HK-2 (cell line): ENCODE measurements around the gene CWC15.
"Not testable (repeated sequence)": the region's sequence is repeated elsewhere in the genome, so short reads cannot be mapped to it uniquely, and the experiment has no call there.

ENCODE experiments used
- DNase-seq: peaks from one replicate; pipeline ENCODE4 v3.0.0-alpha.2; 2018; ENCODE audit not compliant: unreplicated experiment

Gene CWC15

DNA sequence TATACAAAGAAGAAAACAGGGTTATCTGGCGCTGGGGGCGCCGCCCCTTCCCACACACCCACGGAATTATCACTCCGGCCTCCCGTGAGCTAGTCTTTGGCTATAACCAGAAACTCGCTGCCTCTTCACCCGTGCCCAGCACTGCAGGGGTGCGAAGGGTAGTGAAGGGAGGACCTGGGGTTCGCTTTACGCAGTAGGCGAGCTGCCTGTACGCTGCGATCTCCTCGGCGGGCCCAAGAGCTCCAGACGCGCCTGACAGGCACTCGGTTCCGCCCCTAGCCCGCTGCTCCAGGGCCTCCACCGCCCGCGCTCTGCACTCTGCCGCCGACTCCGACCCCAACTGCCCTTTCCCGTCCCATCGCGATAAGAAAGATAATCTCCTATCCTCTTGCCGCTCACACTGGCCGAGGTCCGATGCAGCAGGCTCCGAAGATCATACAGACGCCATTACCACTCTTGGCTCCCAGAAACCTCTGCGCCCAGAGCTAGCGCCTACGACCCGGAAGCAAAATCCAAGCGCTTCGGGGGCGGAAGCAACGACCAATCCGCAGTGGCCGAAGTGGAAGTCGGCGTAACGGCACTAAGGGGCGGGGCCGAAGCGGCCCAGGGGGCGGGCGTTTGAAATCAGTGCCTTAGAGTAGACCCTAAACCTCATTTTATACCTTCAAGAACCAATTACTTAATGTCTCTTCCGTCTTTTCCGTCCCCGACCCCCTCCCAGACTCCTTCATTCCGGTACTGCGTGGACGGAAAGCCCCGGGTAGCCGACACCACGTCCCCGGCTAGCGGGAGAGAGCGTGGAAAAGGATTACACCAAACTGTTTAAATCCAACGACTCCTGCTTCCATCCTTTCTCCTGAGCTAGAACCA, at the start of gene CWC15, which contains the start of gene KDM4D:
Gene CWC15 (minus strand): TSS at position 458 of the 870 bp plus-strand sequence. CDS start 1,371 bp downstream, outside the sequence.
Gene KDM4D (plus strand): TSS at position 611 of the 870 bp plus-strand sequence. CDS start 23,664 bp downstream, outside the sequence.
- DNase-seq, result peak; percentile 83

DNA sequence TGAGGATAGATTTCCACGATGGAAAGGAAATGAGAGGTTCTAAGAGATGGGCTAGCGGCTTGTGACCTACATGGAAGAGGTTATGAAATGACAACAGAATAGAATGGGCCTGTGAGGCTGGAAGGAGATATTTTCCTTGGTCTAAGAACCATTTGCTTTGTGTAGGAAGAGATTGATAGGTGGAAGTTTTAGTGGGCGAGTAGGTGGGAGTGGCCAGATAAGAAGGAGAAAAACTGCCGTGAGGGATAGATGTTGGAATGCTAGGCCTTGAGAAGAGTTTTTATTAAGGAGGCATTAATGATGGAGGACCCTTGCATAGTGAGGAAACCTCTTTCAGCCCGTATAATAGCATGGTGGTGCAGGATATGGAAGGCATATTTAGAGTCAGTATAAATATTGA, 48.1 kb upstream of the CWC15 start:
- DNase-seq, result not testable (repeated sequence)

- no peak for DNase-seq
These were observed 42.8 kb upstream of the CWC15 start for GRCh38 chr11:95016139-95016538.

DNA sequence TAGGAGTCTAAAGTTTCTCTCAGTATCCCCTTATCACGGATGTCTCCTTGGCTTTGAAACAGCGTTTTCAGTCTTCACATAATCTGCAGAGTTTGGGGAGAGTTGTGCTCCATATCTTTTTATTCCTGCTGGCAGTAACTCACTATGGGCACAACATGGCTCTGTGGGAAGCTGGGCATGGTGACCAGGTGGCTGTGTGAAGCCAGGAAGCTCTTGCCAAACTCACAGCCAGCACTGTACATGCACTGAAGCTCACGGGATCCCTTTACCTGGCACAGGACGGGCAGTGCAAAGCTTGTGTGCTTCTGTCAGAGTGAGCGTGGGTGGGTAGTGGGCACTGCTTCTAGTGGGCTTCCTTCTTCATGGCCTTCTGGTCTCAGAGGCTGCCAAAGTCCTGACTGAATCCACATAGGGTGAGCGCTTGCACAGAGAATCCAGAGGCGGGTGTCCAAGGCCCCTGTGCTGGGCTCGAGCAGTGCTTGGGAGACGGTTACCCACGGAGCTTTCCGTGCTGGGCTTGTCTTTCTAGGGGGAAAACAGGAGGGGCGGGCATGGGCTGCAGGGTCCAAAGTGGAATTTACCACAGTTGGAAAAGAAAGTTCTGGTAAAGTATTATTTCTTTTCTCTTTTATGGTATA, 40.9 kb upstream of the CWC15 start:
- DNase-seq, result no peak

GRCh38 chr11:95011376-95011775, 38.0 kb upstream of the CWC15 start:
- no peak for DNase-seq

GRCh38 chr11:95005642-95006041, 32.3 kb upstream of the CWC15 start:
- no peak for DNase-seq

GRCh38 chr11:95003716-95004115, 30.4 kb upstream of the CWC15 start:
- DNase-seq, result no peak

DNA sequence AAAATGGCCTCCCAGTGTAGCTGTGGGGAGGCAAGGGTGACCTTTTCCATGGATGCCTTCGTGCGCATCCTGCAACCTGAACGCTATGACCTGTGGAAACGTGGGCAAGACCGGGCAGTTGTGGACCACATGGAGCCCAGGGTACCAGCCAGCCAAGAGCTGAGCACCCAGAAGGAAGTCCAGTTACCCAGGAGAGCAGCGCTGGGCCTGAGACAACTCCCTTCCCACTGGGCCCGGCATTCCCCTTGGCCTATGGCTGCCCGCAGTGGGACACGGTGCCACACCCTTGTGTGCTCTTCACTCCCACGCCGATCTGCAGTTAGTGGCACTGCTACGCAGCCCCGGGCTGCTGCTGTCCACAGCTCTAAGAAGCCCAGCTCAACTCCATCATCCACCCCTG, 24.9 kb upstream of the CWC15 start:
- no peak for DNase-seq

DNA sequence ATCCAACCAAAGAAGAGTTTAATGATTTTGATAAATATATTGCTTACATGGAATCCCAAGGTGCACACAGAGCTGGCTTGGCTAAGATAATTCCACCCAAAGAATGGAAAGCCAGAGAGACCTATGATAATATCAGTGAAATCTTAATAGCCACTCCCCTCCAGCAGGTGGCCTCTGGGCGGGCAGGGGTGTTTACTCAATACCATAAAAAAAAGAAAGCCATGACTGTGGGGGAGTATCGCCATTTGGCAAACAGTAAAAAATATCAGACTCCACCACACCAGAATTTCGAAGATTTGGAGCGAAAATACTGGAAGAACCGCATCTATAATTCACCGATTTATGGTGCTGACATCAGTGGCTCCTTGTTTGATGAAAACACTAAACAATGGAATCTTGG, 24.1 kb upstream of the CWC15 start:
- DNase-seq, result no peak

DNA sequence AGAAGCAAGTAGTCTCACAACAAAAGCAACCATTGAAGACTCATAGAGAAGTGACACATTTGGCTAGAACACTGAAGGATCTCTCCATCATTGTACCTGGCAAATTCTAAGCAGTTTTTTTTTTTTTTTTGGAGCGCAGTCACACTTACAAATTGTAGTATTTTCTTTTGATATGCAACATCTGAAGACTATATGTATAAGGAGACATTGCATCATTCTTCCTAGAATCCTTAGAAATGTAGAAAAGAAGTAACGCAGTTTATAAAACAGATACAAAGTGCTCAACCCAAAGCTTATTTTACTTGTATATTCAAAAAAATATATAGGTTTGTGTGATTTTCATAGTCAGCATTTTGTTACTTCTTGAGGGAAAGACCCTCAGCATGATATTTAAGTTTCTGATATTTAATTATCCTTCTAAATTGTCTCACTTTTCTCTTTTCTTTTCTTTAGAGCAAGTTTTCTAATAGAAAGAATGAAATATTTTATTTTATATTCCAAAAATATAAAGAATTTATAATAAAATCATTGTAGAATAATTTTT, 20.1 kb upstream of the CWC15 start:
- DNase-seq, result no peak

DNA sequence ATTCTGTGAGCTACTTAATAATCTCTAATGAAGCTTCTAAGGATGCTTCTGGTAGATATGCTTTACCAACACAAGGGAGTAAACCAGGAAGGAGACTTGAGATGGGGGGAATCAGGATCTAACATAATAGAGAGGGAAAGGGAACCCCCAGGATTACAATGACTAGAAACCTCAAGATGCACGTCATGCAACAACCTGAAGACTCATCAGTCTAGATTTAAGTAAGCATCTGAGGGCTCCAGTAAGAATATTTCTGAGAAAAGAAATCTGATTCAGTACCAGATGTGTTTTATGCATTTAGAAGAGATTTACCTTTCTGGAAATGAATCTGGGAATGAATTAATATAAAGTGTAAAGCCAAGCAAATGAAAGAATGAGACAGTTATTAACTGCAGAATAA, 15.4 kb upstream of the CWC15 start:
- DNase-seq, result no peak

- no peak for DNase-seq
These were observed 14.0 kb upstream of the CWC15 start for GRCh38 chr11:94987378-94987777.

DNA sequence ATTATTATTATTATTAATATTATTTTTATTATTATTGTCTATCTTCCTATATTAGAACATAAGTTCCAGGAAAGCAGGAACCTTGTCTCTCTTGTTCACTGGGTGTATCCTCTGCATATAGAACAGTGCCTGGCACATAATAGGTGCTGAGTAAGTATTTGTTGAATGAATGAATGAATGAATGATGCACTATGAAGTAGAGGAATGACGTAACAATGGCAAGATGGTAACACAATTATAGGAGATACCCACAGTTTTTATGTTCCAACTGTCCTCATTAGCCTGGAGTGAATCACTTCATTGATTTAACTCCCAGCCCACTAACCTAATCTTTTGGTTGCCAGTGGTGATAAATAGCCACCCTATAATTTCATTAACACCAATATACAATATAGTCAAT, 2.2 kb upstream of the CWC15 start:
- no peak for DNase-seq

GRCh38 chr11:94974178-94974577, 822 bp upstream of the CWC15 start:
- no peak for DNase-seq

DNA sequence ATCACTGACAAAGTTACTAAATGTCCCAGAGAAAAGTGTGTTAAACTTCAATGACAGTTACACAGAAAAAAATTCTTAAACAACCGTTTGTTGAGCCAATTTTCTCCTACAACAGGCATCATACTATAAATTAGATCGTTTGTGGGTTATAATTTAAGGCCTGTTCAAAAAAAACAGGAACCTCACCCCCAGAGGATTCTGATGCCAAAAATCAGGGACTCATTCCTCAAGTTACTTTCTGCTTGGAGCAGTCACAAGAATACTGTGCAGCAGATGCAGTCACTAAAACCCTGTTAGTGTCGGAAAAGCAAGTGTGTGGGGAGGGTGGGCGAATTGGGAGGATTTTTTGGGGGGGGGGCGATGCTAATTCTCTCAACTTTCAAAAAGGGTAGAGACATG, 657 bp downstream of the CWC15 start:
- no peak for DNase-seq

- no peak for DNase-seq
These were observed 4.9 kb downstream of the CWC15 start for GRCh38 chr11:94968334-94968958.

DNA sequence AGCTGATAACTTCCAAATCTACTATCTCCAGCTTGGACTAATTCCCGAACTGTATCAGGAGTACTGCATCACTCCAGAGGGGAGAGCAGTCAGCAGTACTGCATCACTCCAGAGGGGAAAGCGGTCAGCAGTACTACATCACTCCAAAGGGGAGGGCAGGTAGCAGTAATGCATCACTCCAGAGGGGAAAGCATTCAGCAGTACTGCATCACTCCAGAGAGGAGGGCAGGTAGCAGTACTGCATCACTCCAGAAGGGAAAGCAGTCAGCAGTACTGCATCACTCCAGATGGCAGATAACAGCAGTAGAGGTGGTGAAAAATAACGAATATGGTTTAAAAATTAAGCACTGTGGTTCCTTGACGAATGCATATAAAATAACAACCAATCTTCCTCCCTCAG, 8.4 kb downstream of the CWC15 start:
- no peak for DNase-seq

- no peak for DNase-seq
These were observed 12.1 kb downstream of the CWC15 start for GRCh38 chr11:94961255-94961654.

GRCh38 chr11:94960488-94960887, 12.9 kb downstream of the CWC15 start:
- DNase-seq, result no peak

GRCh38 chr11:94959179-94959578, 14.2 kb downstream of the CWC15 start:
- DNase-seq, result no peak

DNA sequence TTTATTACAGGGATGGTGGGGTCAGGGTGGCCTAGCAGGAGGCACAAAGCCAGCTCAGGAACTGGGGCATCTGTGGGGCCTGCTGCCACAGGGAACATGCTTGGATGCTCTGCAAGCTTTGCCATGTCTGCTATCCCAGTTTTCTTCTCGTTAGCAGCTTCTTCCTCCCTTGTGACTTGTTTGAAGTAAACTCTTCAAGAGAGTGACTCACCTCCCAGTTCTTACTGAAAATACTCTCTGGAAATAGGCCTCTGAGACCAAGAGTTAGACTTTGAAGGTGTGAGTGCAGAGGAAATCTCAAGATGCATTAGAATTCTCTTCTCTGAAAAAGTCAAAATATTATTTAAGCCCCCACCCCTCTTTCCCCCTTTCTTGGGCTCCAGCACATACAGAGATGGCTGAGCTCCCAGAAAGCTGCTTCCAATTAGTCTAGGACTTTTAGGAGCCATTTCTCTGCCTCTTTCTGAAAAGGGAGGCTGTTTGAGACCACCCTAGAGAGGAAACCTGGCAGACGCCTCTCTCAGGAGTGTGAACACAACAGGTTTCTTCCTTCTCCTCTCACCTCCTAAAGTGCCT, 15.1 kb downstream of the CWC15 start:
- no peak for DNase-seq

DNA sequence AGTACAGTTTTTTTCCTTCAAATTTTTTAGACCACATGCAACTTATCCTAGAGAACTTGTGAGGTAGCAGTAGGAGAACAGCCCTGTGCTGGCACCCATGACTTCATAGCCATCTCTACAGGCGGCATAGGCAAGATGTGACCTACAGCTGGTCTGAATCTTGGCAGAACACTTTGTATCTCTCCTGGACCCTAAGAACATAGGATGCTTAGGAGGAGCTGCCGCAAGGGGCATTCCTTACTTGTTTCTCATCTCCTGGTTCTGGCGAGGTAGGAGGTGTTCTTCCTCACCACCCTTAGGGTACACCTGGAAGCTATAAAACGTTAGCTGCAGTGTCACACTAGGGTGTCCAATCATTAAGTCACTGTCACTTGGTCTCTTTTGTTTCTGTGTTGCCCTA, 16.4 kb downstream of the CWC15 start:
- no peak for DNase-seq
